Breast epithelium (tissue), 3 donors: ENCODE results near the gene CMA1.

ENCODE experiments used
- POLR2A ChIP-seq: fragments of 450-650 bp; IDR thresholded peaks from one replicate; pipeline ENCODE4 v1.6.1; 2016; ENCODE audit warnings: antibody characterized with exemption, mild to moderate bottlenecking, moderate library complexity
- TF ChIP-seq, protein P1 (sequence below), 3 donors: fragments of 450-650 bp; IDR thresholded peaks; one replicate each; pipeline ENCODE4 v1.5.1; 2016 to 2017; ENCODE audit warnings: antibody characterized with exemption in 3 of 3, mild to moderate bottlenecking in 3 of 3, moderate library complexity in 3 of 3

GRCh38 chr14:24465368-24465767 is 42.7 kb downstream of the CMA1 start:
- no peak for TF ChIP-seq POLR2A
- TF ChIP-seq, protein P1, sequence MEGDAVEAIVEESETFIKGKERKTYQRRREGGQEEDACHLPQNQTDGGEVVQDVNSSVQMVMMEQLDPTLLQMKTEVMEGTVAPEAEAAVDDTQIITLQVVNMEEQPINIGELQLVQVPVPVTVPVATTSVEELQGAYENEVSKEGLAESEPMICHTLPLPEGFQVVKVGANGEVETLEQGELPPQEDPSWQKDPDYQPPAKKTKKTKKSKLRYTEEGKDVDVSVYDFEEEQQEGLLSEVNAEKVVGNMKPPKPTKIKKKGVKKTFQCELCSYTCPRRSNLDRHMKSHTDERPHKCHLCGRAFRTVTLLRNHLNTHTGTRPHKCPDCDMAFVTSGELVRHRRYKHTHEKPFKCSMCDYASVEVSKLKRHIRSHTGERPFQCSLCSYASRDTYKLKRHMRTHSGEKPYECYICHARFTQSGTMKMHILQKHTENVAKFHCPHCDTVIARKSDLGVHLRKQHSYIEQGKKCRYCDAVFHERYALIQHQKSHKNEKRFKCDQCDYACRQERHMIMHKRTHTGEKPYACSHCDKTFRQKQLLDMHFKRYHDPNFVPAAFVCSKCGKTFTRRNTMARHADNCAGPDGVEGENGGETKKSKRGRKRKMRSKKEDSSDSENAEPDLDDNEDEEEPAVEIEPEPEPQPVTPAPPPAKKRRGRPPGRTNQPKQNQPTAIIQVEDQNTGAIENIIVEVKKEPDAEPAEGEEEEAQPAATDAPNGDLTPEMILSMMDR (IDR thresholded peaks at IDR 0.05) = no peak
